ENCODE data around the gene CUX1.
"Not testable (repeated sequence)": the region's sequence is repeated elsewhere in the genome, so short reads cannot be mapped to it uniquely, and the experiment has no call there.

Gene CUX1

GRCh38 chr7:101990811-101991418, 173.5 kb downstream of the CUX1 start:
- no peak for DNase-seq

DNA sequence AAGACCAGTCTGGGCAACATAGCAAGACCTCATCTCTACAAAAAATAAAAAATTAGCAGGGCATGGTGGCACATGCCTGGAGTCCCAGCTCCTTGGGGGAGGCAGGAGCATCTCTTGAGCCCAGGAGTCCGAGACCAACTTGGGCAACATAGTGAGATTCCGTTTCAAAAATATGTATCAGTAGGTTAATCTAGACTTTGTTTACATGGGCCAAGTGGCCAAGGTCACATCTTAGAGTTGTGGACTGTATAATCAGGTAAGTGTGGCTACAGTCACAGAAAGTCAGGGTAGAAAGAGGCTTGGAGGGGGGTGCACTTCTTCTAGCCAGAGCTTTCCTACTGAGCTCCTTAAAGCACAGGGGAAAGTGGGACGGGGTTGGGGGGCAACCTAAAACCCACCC, 174.4 kb downstream of the CUX1 start:
- no peak for DNase-seq

DNA sequence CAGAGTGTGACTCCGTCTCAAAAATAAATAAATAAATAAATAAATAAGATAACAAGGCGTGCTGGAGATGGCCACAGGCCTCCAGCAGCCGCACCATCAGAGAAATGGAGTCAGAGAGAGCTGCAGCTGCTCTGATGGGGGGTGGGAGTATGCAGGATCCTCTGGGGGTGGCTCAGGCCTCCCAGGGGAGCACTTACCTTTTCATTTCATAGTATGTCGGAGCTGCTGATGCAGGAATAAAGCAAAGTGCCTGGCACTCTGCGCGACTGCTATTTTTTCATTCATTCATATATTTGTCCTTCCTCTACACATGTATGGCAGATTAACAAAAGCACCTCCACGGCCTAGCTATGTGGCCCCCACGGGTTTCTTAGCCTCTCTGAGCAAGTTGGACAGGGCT, 175.9 kb downstream of the CUX1 start:
- no peak for DNase-seq

- no peak for DNase-seq
These were observed 177.7 kb downstream of the CUX1 start for GRCh38 chr7:101995121-101995520.

DNA sequence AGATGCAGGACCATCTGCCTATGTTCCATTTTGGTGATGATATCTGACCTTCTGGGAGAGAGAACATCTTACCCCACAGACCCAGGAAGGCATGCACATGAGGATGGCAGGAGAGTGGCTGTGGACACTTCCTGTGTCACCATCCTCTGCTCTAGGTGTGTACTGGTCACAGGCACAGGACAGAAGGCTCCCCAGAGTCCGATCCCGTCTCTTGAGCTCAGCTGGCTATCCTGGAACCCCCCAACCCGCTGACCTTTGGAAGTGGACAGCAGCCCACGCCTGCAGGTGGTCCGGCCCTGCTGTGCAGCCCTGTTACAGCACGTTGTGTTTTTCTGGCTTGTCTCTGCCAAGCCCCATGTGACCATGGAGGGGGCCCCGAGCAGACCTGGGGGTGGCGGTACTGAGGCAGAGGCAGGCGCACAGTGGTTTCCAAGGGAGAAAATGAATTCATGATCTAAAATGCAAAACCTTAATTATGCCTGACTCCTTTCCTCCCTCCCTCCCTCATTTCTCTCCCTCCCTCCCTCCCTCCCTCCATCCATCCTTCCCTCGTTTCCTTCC, 178.8 kb downstream of the CUX1 start:
- DNase-seq = no peak

GRCh38 chr7:101996876-101997275, 179.4 kb downstream of the CUX1 start:
- DNase-seq = no peak

DNA sequence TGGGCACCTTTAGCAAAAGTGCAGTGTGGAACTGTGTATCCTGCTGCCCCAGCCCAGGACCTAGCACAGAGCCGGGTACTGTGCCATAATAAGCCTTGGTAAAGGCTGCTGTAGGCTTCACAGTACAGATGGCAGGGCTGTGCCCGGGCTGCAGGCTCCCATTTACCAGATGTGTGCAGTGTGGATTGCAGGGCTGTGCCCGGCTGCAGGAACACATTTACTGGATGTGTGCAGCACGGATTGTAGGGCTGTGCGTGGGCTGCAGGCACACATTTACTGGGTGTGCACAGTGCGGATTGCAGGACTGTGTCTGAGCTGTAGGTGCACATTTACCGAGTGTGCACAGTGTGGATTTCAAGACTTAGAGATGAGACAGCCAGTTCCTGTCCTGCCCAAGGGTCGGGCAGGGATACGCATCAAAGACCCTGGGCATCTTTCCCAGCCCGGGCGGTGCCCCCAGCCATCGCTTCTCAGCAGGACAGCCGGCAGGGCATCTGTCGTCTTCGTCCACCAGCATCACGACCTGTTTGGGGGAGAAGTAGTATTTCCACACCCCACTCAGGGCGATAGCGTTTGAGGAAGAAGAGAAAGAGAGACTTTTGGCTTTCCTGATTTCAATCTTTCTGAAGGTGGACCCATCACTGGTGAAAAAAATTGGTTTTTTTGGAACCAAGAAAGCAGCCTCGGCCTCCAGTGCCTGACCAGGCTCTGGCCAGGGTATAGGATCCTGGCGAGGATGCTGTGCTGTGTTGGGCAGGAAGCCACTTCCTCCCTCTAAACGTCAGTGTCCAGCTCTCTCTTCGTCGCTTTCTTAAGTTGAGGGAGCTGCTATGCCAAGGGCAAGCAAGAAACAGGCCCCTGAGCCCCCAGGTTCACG, 180.8 kb downstream of the CUX1 start:
- DNase-seq = no peak

GRCh38 chr7:101998906-101999240, 181.4 kb downstream of the CUX1 start:
- DNase-seq = no peak

DNA sequence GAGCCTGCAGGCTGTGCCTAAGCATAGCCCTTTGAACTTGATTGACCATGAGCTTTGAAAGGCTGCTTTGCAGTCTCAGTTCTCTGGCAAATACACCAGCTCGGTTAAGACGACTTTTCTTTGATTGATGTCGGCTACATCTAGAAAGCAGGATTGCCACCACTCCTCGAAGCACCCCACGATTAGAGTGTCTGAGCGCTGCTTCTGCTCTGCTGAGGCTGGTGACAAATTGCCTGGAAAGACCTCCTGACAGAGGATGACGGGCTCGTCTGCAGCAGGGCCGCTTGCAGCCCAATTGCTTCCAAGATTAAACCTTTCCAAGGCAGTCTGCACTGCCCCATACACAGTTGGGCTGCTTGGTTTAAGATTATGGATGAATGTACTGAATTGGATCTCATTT, 182.0 kb downstream of the CUX1 start:
- no peak for DNase-seq

GRCh38 chr7:102000123-102000522, 182.7 kb downstream of the CUX1 start:
- DNase-seq = no peak

- DNase-seq = peak; percentile 48
These were observed 186.8 kb downstream of the CUX1 start for GRCh38 chr7:102004229-102004628.

- DNase-seq = no peak
These were observed 187.4 kb downstream of the CUX1 start for GRCh38 chr7:102004848-102005247.

DNA sequence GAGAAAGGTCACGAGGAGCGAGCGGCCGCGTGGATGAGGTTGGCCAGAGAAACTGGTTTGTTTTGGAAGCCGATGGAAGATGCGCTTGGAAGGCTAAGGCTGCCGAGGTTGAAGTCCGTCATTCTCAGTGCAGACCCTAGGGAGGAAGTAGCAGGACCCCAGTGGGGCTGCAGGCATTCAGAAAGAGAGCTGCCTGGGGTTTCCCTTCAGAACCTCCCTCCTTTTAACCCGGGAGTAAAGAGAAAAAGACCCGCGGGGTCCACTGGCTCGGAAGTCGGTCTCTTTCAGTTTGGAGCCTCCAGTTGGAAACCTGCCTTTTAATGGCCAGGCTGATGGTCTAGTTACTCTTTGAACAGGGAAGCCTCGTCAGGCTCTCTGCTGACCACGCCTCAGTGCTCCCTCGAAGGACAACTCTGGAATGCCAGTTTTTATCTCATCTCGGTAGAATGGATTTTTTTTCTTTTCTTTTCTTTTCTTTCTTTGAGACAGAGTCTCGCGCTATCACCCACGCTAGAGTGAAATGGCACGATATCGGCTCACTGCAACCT, 188.6 kb downstream of the CUX1 start:
- no peak for DNase-seq

DNA sequence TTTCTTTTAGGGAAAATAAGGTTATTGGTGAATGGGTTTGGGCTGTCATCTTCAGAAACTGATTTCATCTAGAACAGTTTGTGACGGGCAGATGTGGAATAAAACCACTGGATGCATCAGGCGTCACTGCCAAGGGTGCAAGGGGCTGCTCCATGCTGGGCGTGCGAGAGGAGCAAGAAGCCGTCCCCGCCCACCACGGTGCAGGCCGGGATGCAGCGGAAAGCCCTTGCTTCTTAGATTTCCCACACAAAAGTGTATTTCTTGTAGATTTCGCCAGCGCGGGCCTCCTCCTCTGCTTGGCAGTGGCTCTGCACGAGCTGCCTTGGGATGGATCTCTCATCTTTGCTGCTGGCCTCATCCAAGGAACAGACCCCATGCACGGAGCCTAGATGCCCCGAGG, 189.3 kb downstream of the CUX1 start:
- DNase-seq = no peak

- DNase-seq = no peak
These were observed 191.3 kb downstream of the CUX1 start for GRCh38 chr7:102008535-102009262.

- peak; percentile 17 for DNase-seq
These were observed 192.2 kb downstream of the CUX1 start for GRCh38 chr7:102009628-102010027.

- not testable (repeated sequence) for DNase-seq
These were observed 194.8 kb downstream of the CUX1 start for GRCh38 chr7:102012112-102012830.

GRCh38 chr7:102012941-102013461, 195.6 kb downstream of the CUX1 start:
- peak; percentile 58 for DNase-seq

DNA sequence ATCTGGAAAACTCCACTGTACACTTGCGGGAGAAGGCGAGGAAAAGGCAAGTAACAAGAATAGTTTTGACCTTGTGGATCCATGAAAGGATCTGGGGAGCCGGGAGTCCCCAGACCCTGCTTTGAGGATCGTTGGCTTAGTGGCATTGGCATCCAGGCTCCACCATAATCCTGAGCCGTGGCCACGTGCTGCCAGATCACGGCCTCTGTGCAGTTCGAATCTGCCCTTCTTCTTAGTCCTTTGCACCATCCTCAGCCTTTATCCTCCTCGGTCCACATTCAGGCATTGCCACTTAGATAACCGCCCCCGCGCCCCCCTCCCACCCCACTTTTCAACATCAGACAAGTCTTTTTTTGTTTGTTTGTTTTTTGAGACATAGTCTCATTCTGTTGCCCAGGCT, 201.4 kb downstream of the CUX1 start:
- no peak for DNase-seq

GRCh38 chr7:102019461-102019860, 202.0 kb downstream of the CUX1 start:
- no peak for DNase-seq

- DNase-seq = no peak
These were observed 204.6 kb downstream of the CUX1 start for GRCh38 chr7:102021841-102022618.
